ENCODE data around the gene CLCA2. TPM values are rescaled to one million over a fixed set of nuclear protein-coding genes. Genes with fewer than 3 reads are reported as not detected.

Gene CLCA2
- total and polyA plus RNA-seq, 2 experiments from 2014 or later: 0.34 TPM; not detected in 1

GRCh38 chr1:86472152-86472551, 48.2 kb downstream of the CLCA2 start:
- Histone ChIP-seq H3K79me2 (no peaks in the 10 kb centered on the region), H3K9me3 (ENCODE audit: low read depth) (no peaks in the 10 kb centered on the region), H3K4me2 (no peak overlapping the region), H3K4me3 (no peak overlapping the region), H3K27ac (no peak overlapping the region), H3K9me2 (replicated peaks; ENCODE audit: insufficient read depth) (no peaks in the 10 kb centered on the region), H2AFZ (no peak overlapping the region), H3K4me1 (ENCODE audit: insufficient read depth) (no peaks in the 10 kb centered on the region), H3K36me3 (replicated peaks; ENCODE audit: insufficient read depth, low read depth) (no peaks in the 10 kb centered on the region), H4K20me1 (ENCODE audit: insufficient read depth, poor library complexity, severe bottlenecking) (no peaks in the 10 kb centered on the region), H3K27me3 (no peaks in the 10 kb centered on the region)
- DNase-seq (ENCODE audit: low spot score): no peak
- WGBS (ENCODE audit: low lambda C conversion rate, missing lambda C conversion rate): 75% methylated on average over 4 of the region's 4 CpGs
- TF ChIP-seq EZH2phosphoT487 (IDR thresholded peaks at IDR 0.05; ENCODE audit: low read depth, severe bottlenecking, unreplicated experiment): no peak
- TF ChIP-seq CTCF (IDR thresholded peaks at IDR 0.05; ENCODE audit: poor library complexity): no peak

GRCh38 chr1:86472767-86473166, 48.8 kb downstream of the CLCA2 start:
- H3K4me1 ChIP-seq (ENCODE audit: insufficient read depth): no peaks in the 10 kb centered on the region
- no peak overlapping the region for H3K27ac ChIP-seq
- H3K36me3 ChIP-seq (replicated peaks; ENCODE audit: insufficient read depth, low read depth): no peaks in the 10 kb centered on the region
- no peaks in the 10 kb centered on the region for H3K9me3 ChIP-seq (ENCODE audit: low read depth)
- H3K9me2 ChIP-seq (replicated peaks; ENCODE audit: insufficient read depth): no peaks in the 10 kb centered on the region
- DNase-seq (ENCODE audit: low spot score): no peak
- no peak overlapping the region for H3K4me2 ChIP-seq
- H3K27me3 ChIP-seq: no peaks in the 10 kb centered on the region
- H4K20me1 ChIP-seq (ENCODE audit: insufficient read depth, poor library complexity, severe bottlenecking): no peaks in the 10 kb centered on the region
- no peak overlapping the region for H3K4me3 ChIP-seq
- 77% methylated on average over 3 of the region's 3 CpGs for WGBS (ENCODE audit: low lambda C conversion rate, missing lambda C conversion rate)
- H2AFZ ChIP-seq: no peak overlapping the region
- H3K79me2 ChIP-seq: no peaks in the 10 kb centered on the region
- TF ChIP-seq EZH2 (IDR thresholded peaks at IDR 0.05; ENCODE audit: borderline replicate concordance) (no peak), EZH2phosphoT487 (IDR thresholded peaks at IDR 0.05; ENCODE audit: low read depth, severe bottlenecking, unreplicated experiment) (no peak), CTCF (IDR thresholded peaks at IDR 0.05; ENCODE audit: poor library complexity) (no peak)

- H3K27ac ChIP-seq: no peak overlapping the region
- no peaks in the 10 kb centered on the region for H3K36me3 ChIP-seq (replicated peaks; ENCODE audit: insufficient read depth, low read depth)
- H3K4me3 ChIP-seq: no peak overlapping the region
- no peaks in the 10 kb centered on the region for H3K79me2 ChIP-seq
- no peaks in the 10 kb centered on the region for H4K20me1 ChIP-seq (ENCODE audit: insufficient read depth, poor library complexity, severe bottlenecking)
- H3K9me3 ChIP-seq (ENCODE audit: low read depth): no peaks in the 10 kb centered on the region
- H3K4me2 ChIP-seq: no peak overlapping the region
- no peaks in the 10 kb centered on the region for H3K27me3 ChIP-seq
- no peaks in the 10 kb centered on the region for H3K9me2 ChIP-seq (replicated peaks; ENCODE audit: insufficient read depth)
- 90% methylated on average over 4 of the region's 4 CpGs for WGBS (ENCODE audit: low lambda C conversion rate, missing lambda C conversion rate)
- no peaks in the 10 kb centered on the region for H3K4me1 ChIP-seq (ENCODE audit: insufficient read depth)
- TF ChIP-seq CTCF (IDR thresholded peaks at IDR 0.05; ENCODE audit: poor library complexity) (no peak), EZH2 (IDR thresholded peaks at IDR 0.05; ENCODE audit: borderline replicate concordance) (no peak), EZH2phosphoT487 (IDR thresholded peaks at IDR 0.05; ENCODE audit: low read depth, severe bottlenecking, unreplicated experiment) (no peak)
- H2AFZ ChIP-seq: no peak overlapping the region
- no peak for DNase-seq (ENCODE audit: low spot score)
Observed at GRCh38 chr1:86477256-86477655, 53.3 kb downstream of the CLCA2 start.

GRCh38 chr1:86477682-86478081, 53.7 kb downstream of the CLCA2 start:
- 96% methylated on average over 4 of the region's 4 CpGs for WGBS (ENCODE audit: low lambda C conversion rate, missing lambda C conversion rate)
- H3K27me3 ChIP-seq: no peaks in the 10 kb centered on the region
- no peak for DNase-seq (ENCODE audit: low spot score)
- no peak overlapping the region for H3K4me2 ChIP-seq
- TF ChIP-seq EZH2 (IDR thresholded peaks at IDR 0.05; ENCODE audit: borderline replicate concordance): no peak
- no peak for TF ChIP-seq CTCF (IDR thresholded peaks at IDR 0.05; ENCODE audit: poor library complexity)
- TF ChIP-seq EZH2phosphoT487 (IDR thresholded peaks at IDR 0.05; ENCODE audit: low read depth, severe bottlenecking, unreplicated experiment): no peak
- no peaks in the 10 kb centered on the region for H3K9me3 ChIP-seq (ENCODE audit: low read depth)
- H3K36me3 ChIP-seq (replicated peaks; ENCODE audit: insufficient read depth, low read depth): no peaks in the 10 kb centered on the region
- no peaks in the 10 kb centered on the region for H3K79me2 ChIP-seq
- H2AFZ ChIP-seq: no peak overlapping the region
- no peak overlapping the region for H3K4me3 ChIP-seq
- H3K4me1 ChIP-seq (ENCODE audit: insufficient read depth): no peaks in the 10 kb centered on the region
- H3K9me2 ChIP-seq (replicated peaks; ENCODE audit: insufficient read depth): no peaks in the 10 kb centered on the region
- H4K20me1 ChIP-seq (ENCODE audit: insufficient read depth, poor library complexity, severe bottlenecking): no peaks in the 10 kb centered on the region
- no peak overlapping the region for H3K27ac ChIP-seq
